ENCODE results near the gene TET3. TPM values are rescaled to one million over a fixed set of nuclear protein-coding genes. Genes with fewer than 3 reads are reported as not detected.

The TET3 gene
- polyA plus RNA-seq, 1 experiment: 3.1 TPM

DNA sequence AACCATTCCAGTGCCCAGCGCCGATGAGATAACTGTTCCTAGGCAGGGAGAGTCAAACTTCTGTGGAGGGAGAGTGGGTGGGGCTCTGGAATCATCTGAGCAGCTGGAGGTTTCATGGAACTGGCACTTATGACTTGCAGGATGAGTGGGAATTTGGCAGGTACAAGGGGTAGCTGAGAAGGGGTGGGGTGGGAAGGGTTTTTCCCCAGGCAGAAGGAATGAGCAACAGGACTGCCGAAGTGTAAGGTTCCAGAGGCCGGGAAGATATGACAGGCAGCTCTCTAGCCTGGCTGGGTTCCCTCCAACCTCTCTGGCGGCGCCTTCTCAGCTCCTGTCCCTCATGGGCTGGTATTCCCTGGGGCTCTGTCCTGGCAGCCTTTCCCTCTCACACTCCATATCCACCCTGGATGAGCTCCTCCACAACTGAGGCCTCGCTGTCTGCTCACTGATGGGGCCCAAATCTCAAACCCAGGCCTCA lies 2.5 kb upstream of the TET3 start:
- DNase-seq (ENCODE audit: low read depth, low spot score): no peak
- Histone ChIP-seq H3K27me3 (ENCODE audit: control insufficient read depth, insufficient read depth, low read length) (no peaks in the 10 kb centered on the region), H3K4me3 (ENCODE audit: low read depth, low read length) (no peak overlapping the region), H3K27ac (ENCODE audit: low read depth, low read length) (no peak overlapping the region), H3K9me3 (ENCODE audit: control insufficient read depth, insufficient read depth, low read length) (peaks cover 3% of the 10 kb centered on the region)
- TF ChIP-seq CTCF (IDR thresholded peaks at IDR 0.05; ENCODE audit: low read depth, low read length): no peak
- ChIA-PET CTCF (no interaction called here), POLR2A (no interaction called here)

DNA sequence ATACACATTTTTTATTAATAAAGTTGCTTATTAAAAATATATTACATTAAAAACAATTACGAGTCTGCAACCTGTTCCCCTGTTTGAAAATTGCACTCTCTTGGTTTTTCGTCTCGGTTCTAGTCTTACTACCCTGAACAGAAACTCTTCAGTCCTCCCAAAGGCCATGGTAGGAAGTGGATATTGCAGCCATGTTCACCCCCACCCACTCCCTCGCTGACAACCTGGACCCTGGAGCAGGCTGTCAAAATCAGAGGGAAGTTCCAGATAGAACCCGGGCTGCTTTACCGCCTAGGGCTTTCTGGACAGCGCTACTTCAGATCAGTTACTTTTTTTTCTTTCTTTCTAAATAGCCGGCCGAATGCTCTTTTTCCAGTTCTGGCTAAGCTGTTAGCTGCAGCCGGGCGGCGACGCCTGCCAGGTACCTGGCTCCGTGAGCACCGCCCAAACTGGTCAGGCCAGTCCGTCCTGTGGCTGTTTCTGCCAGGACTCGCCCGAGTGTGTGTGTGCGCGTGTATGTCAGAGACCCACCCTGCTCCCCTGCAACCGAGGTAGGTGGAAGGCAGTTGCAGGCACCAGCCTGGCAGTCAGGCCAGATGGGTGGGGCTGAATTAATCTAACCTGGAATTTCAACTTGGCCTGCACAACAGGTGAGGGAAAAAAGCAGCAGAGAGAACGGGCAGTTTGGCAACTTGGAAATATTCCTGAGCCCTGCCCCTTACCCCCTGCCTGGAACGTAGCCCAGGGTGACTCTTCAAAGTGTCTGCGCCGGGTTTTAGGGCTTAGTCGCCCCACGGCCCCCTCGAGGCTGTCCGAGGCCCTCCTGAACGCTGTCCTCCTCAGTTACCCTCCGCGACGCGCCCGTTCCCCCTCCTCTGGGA lies 1.1 kb upstream of the TET3 start:
- POLR2A ChIA-PET: interaction anchor here (1.2 kb wide), 1 partner anchor 19 kb away, joined by 3 read pairs; no protein-coding TSS in a partner anchor
- no peak overlapping the region for H3K27ac ChIP-seq (ENCODE audit: low read depth, low read length)
- no peaks in the 10 kb centered on the region for H3K27me3 ChIP-seq (ENCODE audit: control insufficient read depth, insufficient read depth, low read length)
- peaks cover 3% of the 10 kb centered on the region for H3K9me3 ChIP-seq (ENCODE audit: control insufficient read depth, insufficient read depth, low read length)
- TF ChIP-seq CTCF (IDR thresholded peaks at IDR 0.05; ENCODE audit: low read depth, low read length): no peak
- H3K4me3 ChIP-seq (ENCODE audit: low read depth, low read length): peak overlapping the region; percentile 50
- CTCF ChIA-PET: no interaction called here
- no peak for DNase-seq (ENCODE audit: low read depth, low spot score)

- POLR2A ChIA-PET: interaction anchor here (0.5 to 1.0 kb wide), 2 partner anchors 13 to 21 kb away, joined by 3 to 9 read pairs; no protein-coding TSS in a partner anchor
- Histone ChIP-seq H3K27ac (ENCODE audit: low read depth, low read length) (no peak overlapping the region), H3K4me3 (ENCODE audit: low read depth, low read length) (peak overlapping the region; percentile 49), H3K9me3 (ENCODE audit: control insufficient read depth, insufficient read depth, low read length) (peaks cover 3% of the 10 kb centered on the region), H3K27me3 (ENCODE audit: control insufficient read depth, insufficient read depth, low read length) (no peaks in the 10 kb centered on the region)
- no peak for DNase-seq (ENCODE audit: low read depth, low spot score)
- TF ChIP-seq CTCF (IDR thresholded peaks at IDR 0.05; ENCODE audit: low read depth, low read length): no peak
- CTCF ChIA-PET: no interaction called here
Measured at GRCh38 chr2:73984922-73985307, 205 bp downstream of the TET3 start.

- DNase-seq (ENCODE audit: low read depth, low spot score): no peak
Measured at GRCh38 chr2:73985308-73986084, 786 bp downstream of the TET3 start.

More at GRCh38 chr2:73985308-73986084, 786 bp downstream of the TET3 start:
- POLR2A ChIA-PET: interaction anchor here (1.0 kb wide), 1 partner anchor 13 kb away, joined by 3 read pairs; no protein-coding TSS in a partner anchor
- Histone ChIP-seq H3K27ac (ENCODE audit: low read depth, low read length) (no peak overlapping the region), H3K27me3 (ENCODE audit: control insufficient read depth, insufficient read depth, low read length) (no peaks in the 10 kb centered on the region), H3K9me3 (ENCODE audit: control insufficient read depth, insufficient read depth, low read length) (no peaks in the 10 kb centered on the region; the same call in 1 of the 2 replicates), H3K4me3 (ENCODE audit: low read depth, low read length) (peak overlapping the region; percentile 66)
- TF ChIP-seq CTCF (IDR thresholded peaks at IDR 0.05; ENCODE audit: low read depth, low read length): no peak
- CTCF ChIA-PET: no interaction called here
